ENCODE data around the gene RABGGTA. TPM values are rescaled to one million over a fixed set of nuclear protein-coding genes. Genes with fewer than 3 reads are reported as not detected.

RABGGTA gene
- total RNA-seq, 3 donors from 2014 or later (not counting 1 experiment from before 2014, with no cell fraction given) = 72.9 to 95.1 (median 88.5) TPM

GRCh38 chr14:24310646-24311604 is 39.5 kb upstream of the RABGGTA start, which contains the start of gene LTB4R:
Gene LTB4R (plus strand): TSS chr14:24311502. CDS start chr14:24315652, 4,150 bp downstream.
- WGBS (ENCODE audit: insufficient coverage) = 10% methylated on average over 99 of the region's 99 CpGs
- intact Hi-C loops (cut with micrococcal nuclease) = loop anchor here (1.0 to 5.0 kb wide), 5 partner anchors 11 to 94 kb away; partner anchors contain the start of genes MDP1, RABGGTA and TINF2
- TF ChIP-seq CTCF (IDR thresholded peaks at IDR 0.05) = peak; percentile 37

GRCh38 chr14:24310265-24310645 is 38.9 kb upstream of the RABGGTA start:
- no peak for TF ChIP-seq CTCF (IDR thresholded peaks at IDR 0.05)
- Mint-ChIP-seq H3K27ac (peak overlapping the region; percentile 94 to 96), H3K9me3 (no peaks in the 10 kb centered on the region), H3K4me1 (peaks cover 64 to 85% of the 10 kb centered on the region in 2 donors), H3K4me3 (peak overlapping the region; percentile 88), H3K27me3 (ENCODE audit: low read depth in 2 of 2) (no peaks in the 10 kb centered on the region), H3K36me3 (peaks cover 3% of the 10 kb centered on the region)
- Histone ChIP-seq H3K27ac (ENCODE audit: low read length) (peak overlapping the region; percentile 54), H3K4me1 (ENCODE audit: control insufficient read depth, insufficient read depth, low read length) (peaks cover 71% of the 10 kb centered on the region), H3K27me3 (ENCODE audit: control insufficient read depth, insufficient read depth, low read length) (no peaks in the 10 kb centered on the region), H3K36me3 (ENCODE audit: control insufficient read depth, insufficient read depth, low read length) (peaks cover 27% of the 10 kb centered on the region), H3K4me3 (ENCODE audit: low read length) (peak overlapping the region; percentile 30), H3K9me3 (ENCODE audit: control insufficient read depth, insufficient read depth, low read length) (no peaks in the 10 kb centered on the region)
- no peak for DNase-seq
- ATAC-seq = no peak
- intact Hi-C loops (cut with micrococcal nuclease) = loop anchor here (1.0 to 5.0 kb wide), 3 partner anchors 10 to 93 kb away; partner anchors contain the start of genes MDP1 and TINF2
- WGBS (ENCODE audit: insufficient coverage) = 4% methylated on average over 4 of the region's 5 CpGs

More at GRCh38 chr14:24310646-24311604, 39.5 kb upstream of the RABGGTA start, which contains the start of gene LTB4R:
- no peaks in the 10 kb centered on the region for H3K36me3 Mint-ChIP-seq
- peaks cover 71 to 92% of the 10 kb centered on the region in 2 donors for H3K4me1 Mint-ChIP-seq
- no peaks in the 10 kb centered on the region for H3K9me3 Mint-ChIP-seq
- no peaks in the 10 kb centered on the region for H3K27me3 Mint-ChIP-seq (ENCODE audit: low read depth in 2 of 2)
- ATAC-seq (peak; percentile 75 to 87 (median 81)), DNase-seq (peak; percentile 69 to 87)
- H3K9me3 ChIP-seq (ENCODE audit: control insufficient read depth, insufficient read depth, low read length) = no peaks in the 10 kb centered on the region
- peak within 1 kb of the TSS; percentile 45 for H3K4me3 ChIP-seq (ENCODE audit: low read length)
- peaks cover 77% of the 10 kb centered on the region for H3K4me1 ChIP-seq (ENCODE audit: control insufficient read depth, insufficient read depth, low read length)
- H3K27ac ChIP-seq (ENCODE audit: low read length) = peak within 1 kb of the TSS; percentile 84
- H3K27ac Mint-ChIP-seq = peak within 1 kb of the TSS; percentile 94 to 96
- H3K27me3 ChIP-seq (ENCODE audit: control insufficient read depth, insufficient read depth, low read length) = no peaks in the 10 kb centered on the region
- peak within 1 kb of the TSS; percentile 88 for H3K4me3 Mint-ChIP-seq
- peaks cover 20% of the 10 kb centered on the region for H3K36me3 ChIP-seq (ENCODE audit: control insufficient read depth, insufficient read depth, low read length)

GRCh38 chr14:24309538-24310264 is 38.3 kb upstream of the RABGGTA start, which contains the start of gene LTB4R2:
Gene LTB4R2 (plus strand): TSS chr14:24310140. CDS start chr14:24310665, 525 bp downstream.
- peak within 1 kb of the TSS; percentile 54 for H3K27ac ChIP-seq (ENCODE audit: low read length)
- H3K36me3 Mint-ChIP-seq = peaks cover 9% of the 10 kb centered on the region
- H3K27ac Mint-ChIP-seq = peak within 1 kb of the TSS; percentile 94 to 96
- DNase-seq = no peak
- H3K27me3 ChIP-seq (ENCODE audit: control insufficient read depth, insufficient read depth, low read length) = no peaks in the 10 kb centered on the region
- intact Hi-C loops (cut with micrococcal nuclease) = loop anchor here (1.0 to 5.0 kb wide), 3 partner anchors 9 to 92 kb away; partner anchors contain the start of genes MDP1 and TINF2
- no peaks in the 10 kb centered on the region for H3K9me3 Mint-ChIP-seq
- WGBS (ENCODE audit: insufficient coverage) = 89% methylated on average over 5 of the region's 5 CpGs
- peaks cover 65% of the 10 kb centered on the region for H3K4me1 ChIP-seq (ENCODE audit: control insufficient read depth, insufficient read depth, low read length)
- peak within 1 kb of the TSS; percentile 30 for H3K4me3 ChIP-seq (ENCODE audit: low read length)
- ATAC-seq = no peak
- peaks cover 59 to 79% of the 10 kb centered on the region in 2 donors for H3K4me1 Mint-ChIP-seq
- H3K9me3 ChIP-seq (ENCODE audit: control insufficient read depth, insufficient read depth, low read length) = no peaks in the 10 kb centered on the region
- H3K36me3 ChIP-seq (ENCODE audit: control insufficient read depth, insufficient read depth, low read length) = peaks cover 32% of the 10 kb centered on the region
- TF ChIP-seq CTCF (IDR thresholded peaks at IDR 0.05) = no peak
- no peaks in the 10 kb centered on the region for H3K27me3 Mint-ChIP-seq (ENCODE audit: low read depth in 2 of 2)
- peak within 1 kb of the TSS; percentile 88 for H3K4me3 Mint-ChIP-seq
